ENCODE data around the gene UGT1A5. TPM values are rescaled to one million over a fixed set of nuclear protein-coding genes. Genes with fewer than 3 reads are reported as not detected.

UGT1A5 gene
- total RNA-seq, 2 experiments from 2014 or later = not detected

DNA sequence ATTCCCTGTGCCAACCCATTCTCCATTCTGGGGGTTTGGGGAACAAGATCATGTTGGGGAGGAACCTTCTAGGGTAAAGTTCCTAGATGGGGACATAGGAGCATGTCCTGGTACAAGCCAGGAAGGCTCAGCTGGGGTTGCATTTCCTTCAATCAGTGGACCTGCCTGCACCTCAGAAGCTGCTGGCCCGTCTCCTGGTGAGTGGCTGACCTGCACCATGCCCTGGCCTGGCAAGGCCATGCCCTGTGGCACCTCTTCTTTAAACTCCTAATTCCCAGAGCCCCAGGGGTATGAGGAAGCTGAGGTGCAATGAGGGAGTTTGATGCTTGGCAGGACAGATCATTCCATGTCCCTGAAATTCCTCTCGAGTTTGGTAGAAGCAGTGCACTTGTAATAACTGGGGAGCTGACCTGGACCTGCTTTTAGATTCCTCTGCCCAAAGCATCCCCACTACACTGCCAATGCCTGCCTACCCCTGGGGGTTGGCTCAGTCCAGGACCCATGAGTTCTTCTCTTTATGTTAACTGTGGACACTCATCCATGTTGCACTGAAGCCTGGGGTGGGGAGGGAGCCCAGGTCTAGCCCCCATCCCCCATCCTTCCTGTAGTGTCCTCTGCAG is 90.7 kb downstream of the UGT1A5 start:
- BruUV-seq (replicated peaks) = no TSS peak
- Histone ChIP-seq H2AFZ (ENCODE audit: low read length) (no peak overlapping the region), H3K9me3 (ENCODE audit: low read length) (no peaks in the 10 kb centered on the region), H3K4me1 (ENCODE audit: insufficient read depth, low read length, poor library complexity, severe bottlenecking) (peaks cover 11% of the 10 kb centered on the region), H3K27ac (ENCODE audit: low read depth, low read length, poor library complexity, severe bottlenecking) (no peak overlapping the region), H3K9me2 (ENCODE audit: insufficient read depth, low read length) (no peaks in the 10 kb centered on the region), H3K36me3 (ENCODE audit: insufficient read depth, low read length) (no peaks in the 10 kb centered on the region), H3K79me2 (ENCODE audit: insufficient read depth, low read depth, low read length) (no peaks in the 10 kb centered on the region), H3K4me2 (ENCODE audit: low read length) (no peak overlapping the region), H3K4me3 (ENCODE audit: low read depth, low read length, poor library complexity, severe bottlenecking) (no peak overlapping the region), H4K20me1 (ENCODE audit: insufficient read depth, low read length) (no peaks in the 10 kb centered on the region)
- no peak for DNase-seq (ENCODE audit: low spot score)
- TF ChIP-seq EZH2phosphoT487 (IDR thresholded peaks at IDR 0.05; ENCODE audit: borderline replicate concordance, low read depth, low read length) = no peak
- TF ChIP-seq, protein P1, sequence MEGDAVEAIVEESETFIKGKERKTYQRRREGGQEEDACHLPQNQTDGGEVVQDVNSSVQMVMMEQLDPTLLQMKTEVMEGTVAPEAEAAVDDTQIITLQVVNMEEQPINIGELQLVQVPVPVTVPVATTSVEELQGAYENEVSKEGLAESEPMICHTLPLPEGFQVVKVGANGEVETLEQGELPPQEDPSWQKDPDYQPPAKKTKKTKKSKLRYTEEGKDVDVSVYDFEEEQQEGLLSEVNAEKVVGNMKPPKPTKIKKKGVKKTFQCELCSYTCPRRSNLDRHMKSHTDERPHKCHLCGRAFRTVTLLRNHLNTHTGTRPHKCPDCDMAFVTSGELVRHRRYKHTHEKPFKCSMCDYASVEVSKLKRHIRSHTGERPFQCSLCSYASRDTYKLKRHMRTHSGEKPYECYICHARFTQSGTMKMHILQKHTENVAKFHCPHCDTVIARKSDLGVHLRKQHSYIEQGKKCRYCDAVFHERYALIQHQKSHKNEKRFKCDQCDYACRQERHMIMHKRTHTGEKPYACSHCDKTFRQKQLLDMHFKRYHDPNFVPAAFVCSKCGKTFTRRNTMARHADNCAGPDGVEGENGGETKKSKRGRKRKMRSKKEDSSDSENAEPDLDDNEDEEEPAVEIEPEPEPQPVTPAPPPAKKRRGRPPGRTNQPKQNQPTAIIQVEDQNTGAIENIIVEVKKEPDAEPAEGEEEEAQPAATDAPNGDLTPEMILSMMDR (conservative IDR thresholded peaks at IDR 0.05; ENCODE audit: low read length) = no peak
- intact Hi-C loops (cut with micrococcal nuclease; ENCODE audit: unreplicated experiment) = no loop called here
- ChIA-PET CTCF (ENCODE audit: unreplicated experiment) (no interaction called here), POLR2A (no interaction called here)

DNA sequence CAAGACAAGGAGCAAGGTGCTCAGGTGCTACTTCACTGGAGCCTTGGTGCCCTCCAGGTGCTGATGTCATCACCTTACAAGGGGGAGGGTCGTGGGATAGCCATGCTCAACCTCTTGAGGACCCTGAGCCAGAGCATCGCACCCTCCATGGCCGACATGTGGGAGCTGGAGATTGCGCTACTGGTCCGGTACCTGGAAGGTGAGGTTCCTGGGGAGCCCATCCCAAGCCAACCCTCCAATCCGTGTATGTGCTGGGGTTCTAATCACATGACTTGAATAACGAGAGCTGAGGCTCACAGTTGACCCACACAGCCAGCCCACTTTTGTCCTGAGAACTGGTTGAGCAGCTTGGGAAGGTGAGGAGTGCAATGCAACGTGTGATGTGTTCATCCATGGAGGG is 91.3 kb downstream of the UGT1A5 start:
- no peaks in the 10 kb centered on the region for H4K20me1 ChIP-seq (ENCODE audit: insufficient read depth, low read length)
- H3K4me3 ChIP-seq (ENCODE audit: low read depth, low read length, poor library complexity, severe bottlenecking) = no peak overlapping the region
- peaks cover 11% of the 10 kb centered on the region for H3K4me1 ChIP-seq (ENCODE audit: insufficient read depth, low read length, poor library complexity, severe bottlenecking)
- no TSS peak for BruUV-seq (replicated peaks)
- no peaks in the 10 kb centered on the region for H3K9me3 ChIP-seq (ENCODE audit: low read length)
- no peak overlapping the region for H3K27ac ChIP-seq (ENCODE audit: low read depth, low read length, poor library complexity, severe bottlenecking)
- POLR2A ChIA-PET = no interaction called here
- H3K79me2 ChIP-seq (ENCODE audit: insufficient read depth, low read depth, low read length) = no peaks in the 10 kb centered on the region
- no peak overlapping the region for H3K4me2 ChIP-seq (ENCODE audit: low read length)
- intact Hi-C loops (cut with micrococcal nuclease; ENCODE audit: unreplicated experiment) = no loop called here
- H3K9me2 ChIP-seq (ENCODE audit: insufficient read depth, low read length) = no peaks in the 10 kb centered on the region
- H3K36me3 ChIP-seq (ENCODE audit: insufficient read depth, low read length) = no peaks in the 10 kb centered on the region
- no peak for DNase-seq (ENCODE audit: low spot score)
- no peak overlapping the region for H2AFZ ChIP-seq (ENCODE audit: low read length)
- TF ChIP-seq, protein P1 (conservative IDR thresholded peaks at IDR 0.05; ENCODE audit: low read length) = no peak
- no peak for TF ChIP-seq EZH2phosphoT487 (IDR thresholded peaks at IDR 0.05; ENCODE audit: borderline replicate concordance, low read depth, low read length)
- CTCF ChIA-PET (ENCODE audit: unreplicated experiment) = no interaction called here

DNA sequence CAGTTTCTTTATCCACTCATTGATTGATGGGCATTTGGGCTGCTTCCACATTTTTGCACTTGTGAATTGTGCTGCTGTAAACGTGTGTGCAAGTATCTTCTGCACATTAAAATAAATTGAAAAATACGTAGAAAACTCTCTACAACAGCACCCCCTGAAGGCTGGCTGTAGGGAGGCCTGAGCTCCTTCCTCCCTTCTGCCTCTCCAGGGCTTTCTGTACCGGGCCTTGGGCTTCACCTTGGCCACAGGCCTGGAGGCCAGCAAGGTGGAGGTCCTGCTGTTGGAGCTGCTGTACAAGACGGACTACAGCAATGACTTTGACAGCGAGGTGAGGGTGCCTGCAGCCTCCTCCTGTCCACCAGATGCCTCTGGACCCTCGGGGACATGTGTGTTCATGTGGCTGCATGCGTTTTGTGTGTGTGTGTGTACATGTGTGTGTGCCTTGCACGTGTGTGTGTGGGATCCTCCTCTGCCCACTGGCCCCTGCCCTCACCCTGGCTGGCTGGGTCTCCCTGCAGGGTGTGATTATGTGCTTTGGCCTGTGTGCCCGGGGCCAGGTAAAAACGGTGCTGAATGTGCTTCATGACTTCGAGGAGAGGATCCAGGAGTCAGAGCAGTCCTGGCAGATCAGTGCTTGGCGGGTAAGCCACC is 94.6 kb downstream of the UGT1A5 start:
- TF ChIP-seq EZH2phosphoT487 (IDR thresholded peaks at IDR 0.05; ENCODE audit: borderline replicate concordance, low read depth, low read length) = no peak
- TF ChIP-seq, protein P1 (conservative IDR thresholded peaks at IDR 0.05; ENCODE audit: low read length) = peak; percentile 46
- H2AFZ ChIP-seq (ENCODE audit: low read length) = no peak overlapping the region
- H3K27ac ChIP-seq (ENCODE audit: low read depth, low read length, poor library complexity, severe bottlenecking) = no peak overlapping the region
- no peaks in the 10 kb centered on the region for H3K9me2 ChIP-seq (ENCODE audit: insufficient read depth, low read length)
- H3K9me3 ChIP-seq (ENCODE audit: low read length) = no peaks in the 10 kb centered on the region
- H3K4me2 ChIP-seq (ENCODE audit: low read length) = no peak overlapping the region
- no TSS peak for BruUV-seq (replicated peaks)
- no peak for DNase-seq (ENCODE audit: low spot score)
- no peak overlapping the region for H3K4me3 ChIP-seq (ENCODE audit: low read depth, low read length, poor library complexity, severe bottlenecking)
- no peaks in the 10 kb centered on the region for H3K79me2 ChIP-seq (ENCODE audit: insufficient read depth, low read depth, low read length)
- no peaks in the 10 kb centered on the region for H3K36me3 ChIP-seq (ENCODE audit: insufficient read depth, low read length)
- H3K4me1 ChIP-seq (ENCODE audit: insufficient read depth, low read length, poor library complexity, severe bottlenecking) = no peaks in the 10 kb centered on the region
- CTCF ChIA-PET (ENCODE audit: unreplicated experiment) = no interaction called here
- no peaks in the 10 kb centered on the region for H4K20me1 ChIP-seq (ENCODE audit: insufficient read depth, low read length)
- POLR2A ChIA-PET = interaction anchor here (0.5 kb wide), 1 partner anchor 37 kb away, joined by 3 read pairs; no protein-coding TSS in a partner anchor
- intact Hi-C loops (cut with micrococcal nuclease; ENCODE audit: unreplicated experiment) = no loop called here

All from OCI-LY7 (cell line).